GM18502 (cell line): ENCODE data around the gene PDE11A.

Experiments
- ATAC-seq: cut with Tn5 transposase; IDR thresholded peaks from one replicate; pipeline ENCODE4 v1.9.1; 2021; ENCODE audit warnings: mild to moderate bottlenecking; ENCODE audit not compliant: unreplicated experiment, poor library complexity

Gene PDE11A

DNA sequence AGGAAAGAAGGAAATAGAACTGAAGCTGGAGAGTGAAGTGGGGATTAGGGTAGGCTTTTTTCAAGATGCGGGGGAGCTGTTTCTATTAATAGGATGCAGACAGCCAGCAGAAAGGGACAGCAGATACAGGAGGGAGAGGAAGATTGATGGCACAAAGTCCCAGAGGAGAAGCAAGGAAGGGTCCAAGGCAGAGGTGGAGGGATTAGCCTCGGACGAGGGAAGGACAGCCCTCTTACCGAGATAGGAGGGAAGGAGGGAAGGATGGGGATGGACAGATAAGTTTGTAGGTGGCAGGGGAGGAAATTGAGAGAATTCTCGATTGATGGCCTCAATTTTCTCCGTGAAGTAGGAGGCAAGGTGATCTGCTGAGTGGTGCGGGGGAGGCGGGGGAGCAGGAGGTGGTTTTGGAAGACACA lies 362.6 kb downstream of the PDE11A start:
- ATAC-seq, result no peak

GRCh38 chr2:177708660-177709444 lies 363.7 kb downstream of the PDE11A start:
- no peak for ATAC-seq

DNA sequence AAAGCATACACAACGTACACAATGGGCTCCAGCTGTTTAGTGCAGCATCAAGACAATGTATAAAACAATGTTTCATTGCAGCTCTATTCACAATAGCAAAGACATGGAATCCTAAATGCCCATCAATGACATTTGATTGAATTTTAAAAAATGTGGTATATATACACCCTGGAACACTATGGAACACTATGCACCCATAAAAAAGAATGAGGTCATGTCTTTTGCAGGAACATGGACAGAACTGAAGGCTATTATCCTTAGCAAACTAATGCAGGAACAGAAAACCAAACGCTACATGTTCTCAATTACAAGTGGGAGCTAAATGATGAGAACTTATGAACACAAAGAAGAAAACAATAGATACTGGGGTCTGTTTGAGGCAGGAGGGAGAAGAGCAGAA lies 364.5 kb downstream of the PDE11A start:
- ATAC-seq, result no peak

- ATAC-seq, result no peak
Measured at GRCh38 chr2:177705511-177706173, 366.9 kb downstream of the PDE11A start.

GRCh38 chr2:177703159-177703558 lies 369.4 kb downstream of the PDE11A start:
- no peak for ATAC-seq

- no peak for ATAC-seq
Measured at GRCh38 chr2:177698281-177698680, 374.3 kb downstream of the PDE11A start.

DNA sequence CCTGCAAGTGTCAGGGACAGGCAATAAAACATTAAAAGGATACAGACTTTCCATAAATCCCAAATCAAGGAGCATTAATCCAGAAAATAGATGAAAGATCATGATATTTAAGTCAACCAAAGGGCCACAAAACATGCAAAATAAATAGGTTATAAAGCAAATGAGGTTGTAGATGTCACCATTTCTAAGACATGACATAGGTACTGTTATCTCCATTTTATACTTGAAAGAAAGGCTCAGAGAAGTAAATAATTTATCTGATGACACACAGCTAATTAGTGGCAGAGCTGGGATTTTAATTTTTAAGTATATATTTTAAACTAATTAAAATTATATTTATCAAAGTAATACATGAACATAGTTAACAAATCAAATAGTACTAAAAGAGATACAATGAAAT lies 378.2 kb downstream of the PDE11A start:
- no peak for ATAC-seq

GRCh38 chr2:177693658-177694339 lies 378.8 kb downstream of the PDE11A start:
- no peak for ATAC-seq

DNA sequence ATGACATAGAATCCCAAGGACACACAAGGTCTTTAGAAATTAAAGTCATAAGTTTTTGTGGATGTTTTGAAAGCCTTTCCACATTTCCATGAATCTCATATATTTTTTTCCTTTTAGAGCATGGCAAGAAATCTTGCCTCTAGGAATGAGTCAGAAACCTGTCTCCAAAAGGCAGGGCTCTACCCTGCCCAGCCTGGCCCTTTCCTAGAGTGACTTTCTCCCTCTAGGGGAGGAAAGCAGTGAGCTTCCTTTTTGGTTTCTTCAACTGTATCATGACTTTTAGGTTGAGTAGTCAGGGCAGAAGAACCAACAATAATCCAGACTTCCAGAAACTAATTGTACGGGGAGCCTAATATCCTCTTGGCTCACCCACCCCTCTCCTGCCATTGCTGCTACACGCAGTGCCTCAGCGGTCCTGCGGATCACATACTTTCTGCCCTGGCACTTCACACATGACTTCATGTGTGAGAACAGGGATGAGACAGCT lies 379.8 kb downstream of the PDE11A start:
- ATAC-seq, result no peak

DNA sequence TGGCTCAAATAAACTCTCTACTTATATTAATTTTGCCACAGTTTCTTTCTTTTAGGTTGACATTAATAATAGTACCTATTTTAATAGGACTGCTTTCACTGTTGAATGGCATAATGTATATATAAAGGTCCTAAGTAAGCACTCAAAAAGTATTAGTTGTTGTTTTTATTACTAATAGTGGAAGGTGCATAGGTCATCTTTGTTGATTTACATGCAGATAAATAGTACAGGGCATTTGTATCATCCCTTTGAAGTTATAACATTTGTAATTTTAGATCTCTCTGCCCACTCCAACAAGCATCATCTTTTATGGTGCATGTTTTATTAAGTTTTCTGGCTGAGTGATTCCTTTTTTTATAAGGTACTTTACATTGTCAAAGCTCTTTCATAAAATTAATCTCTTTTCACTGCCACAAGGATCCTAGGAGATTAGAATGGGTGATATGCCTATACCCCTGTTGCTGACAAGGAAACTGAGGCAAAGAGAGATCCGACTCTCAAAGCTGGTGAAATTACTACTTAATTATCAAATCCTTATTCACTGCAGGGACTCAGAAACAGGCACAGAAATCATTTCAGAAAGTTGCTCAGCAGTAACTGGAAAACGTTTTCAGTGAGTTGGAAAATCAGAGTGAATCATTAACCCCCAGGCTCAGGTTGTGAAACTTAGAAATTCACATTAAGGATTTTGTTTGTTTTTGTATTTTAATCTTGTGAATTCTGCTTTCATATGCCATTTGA lies 380.4 kb downstream of the PDE11A start:
- no peak for ATAC-seq

DNA sequence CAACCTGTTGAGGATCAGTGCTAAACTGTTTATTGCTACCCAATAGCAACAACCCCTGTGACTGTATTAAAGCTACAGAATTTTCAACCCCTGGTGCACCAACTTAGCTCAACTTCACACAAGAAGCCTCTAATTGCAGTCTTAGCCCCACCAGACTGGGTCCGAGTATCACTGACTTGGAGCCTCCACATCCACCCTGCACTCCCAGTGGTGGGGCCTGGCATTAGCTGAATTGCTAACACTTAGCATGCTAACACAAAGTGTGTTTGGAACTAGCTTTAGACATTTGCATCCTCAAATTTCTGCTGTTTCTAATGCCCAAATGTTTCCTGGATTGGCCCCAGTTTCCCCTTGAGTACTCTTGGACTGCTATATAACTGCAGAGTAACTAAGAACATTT lies 381.4 kb downstream of the PDE11A start:
- no peak for ATAC-seq

GRCh38 chr2:177689623-177690022 lies 383.0 kb downstream of the PDE11A start:
- no peak for ATAC-seq

DNA sequence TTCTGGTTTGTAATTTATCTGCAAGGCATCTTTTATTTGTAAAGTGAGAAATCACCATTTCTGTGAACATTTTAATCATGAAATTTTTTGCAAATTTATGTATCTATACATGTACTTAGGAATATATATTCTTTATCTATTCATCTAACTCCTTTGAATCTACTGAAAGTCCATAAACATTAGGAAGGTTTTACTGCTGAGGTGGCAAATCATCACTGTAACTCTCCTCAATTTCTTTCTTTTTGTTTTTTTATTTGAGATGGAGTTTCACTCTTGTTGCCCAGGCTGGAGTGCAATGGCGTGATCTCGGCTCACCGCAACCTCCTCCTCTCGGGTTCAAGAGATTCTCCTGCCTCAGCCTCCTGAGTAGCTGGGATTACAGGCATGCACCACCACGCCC lies 383.7 kb downstream of the PDE11A start:
- ATAC-seq, result no peak

DNA sequence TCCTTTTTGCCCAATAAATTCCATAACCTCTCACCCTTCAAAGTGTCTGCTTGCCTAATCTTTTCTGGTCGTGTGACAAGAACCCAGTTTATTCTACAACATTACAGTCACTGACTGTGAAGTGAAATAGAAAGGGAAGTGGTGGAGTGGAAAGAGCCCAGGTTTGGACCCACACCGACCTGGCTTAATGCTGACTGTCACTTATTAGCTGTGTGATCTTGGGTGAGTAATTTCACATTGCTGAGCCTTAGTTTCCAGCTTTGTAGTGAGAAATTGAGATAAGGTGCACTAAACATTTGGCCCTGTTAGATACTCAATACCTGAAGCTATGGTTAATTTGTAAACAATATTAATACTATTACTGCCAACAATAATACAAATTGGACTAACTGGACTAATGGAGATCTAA lies 388.9 kb downstream of the PDE11A start:
- ATAC-seq, result no peak

DNA sequence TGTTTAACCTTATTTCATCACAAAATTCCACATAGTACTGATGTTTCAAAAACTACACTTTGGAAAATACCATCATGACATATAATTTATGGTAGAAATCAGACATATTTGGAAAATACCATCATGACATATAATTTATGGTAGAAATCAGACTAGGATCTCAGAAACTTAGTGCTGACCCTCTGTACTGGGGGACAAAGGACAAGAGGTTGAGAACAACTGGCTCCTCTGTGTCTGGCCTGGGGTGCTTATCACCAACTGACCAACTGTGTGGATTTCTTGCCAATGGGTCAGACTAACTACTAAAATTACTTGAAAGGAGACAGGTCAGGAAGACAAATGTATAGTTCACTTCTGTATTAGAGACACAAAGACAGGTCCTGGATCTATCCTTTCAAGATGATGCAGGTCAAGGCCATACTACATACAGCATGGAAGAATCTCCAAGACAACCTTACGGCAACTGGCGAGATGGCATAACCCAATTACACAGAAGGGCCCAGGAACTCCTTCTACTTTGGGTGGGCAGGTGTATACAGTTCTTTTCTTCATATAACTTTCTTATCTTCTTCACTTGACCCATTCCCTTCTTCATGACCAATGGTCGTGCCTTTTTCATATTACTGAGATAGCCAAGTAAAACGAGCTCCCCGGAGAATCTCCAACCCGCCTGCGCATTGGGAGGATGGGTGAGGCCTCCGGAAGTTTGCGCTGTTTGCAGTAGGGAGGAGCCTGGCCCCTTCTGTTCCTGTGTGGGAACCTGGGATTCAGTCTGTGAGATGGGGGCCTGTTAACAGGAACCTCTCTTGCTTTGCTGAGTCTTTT lies 389.5 kb downstream of the PDE11A start:
- no peak for ATAC-seq

DNA sequence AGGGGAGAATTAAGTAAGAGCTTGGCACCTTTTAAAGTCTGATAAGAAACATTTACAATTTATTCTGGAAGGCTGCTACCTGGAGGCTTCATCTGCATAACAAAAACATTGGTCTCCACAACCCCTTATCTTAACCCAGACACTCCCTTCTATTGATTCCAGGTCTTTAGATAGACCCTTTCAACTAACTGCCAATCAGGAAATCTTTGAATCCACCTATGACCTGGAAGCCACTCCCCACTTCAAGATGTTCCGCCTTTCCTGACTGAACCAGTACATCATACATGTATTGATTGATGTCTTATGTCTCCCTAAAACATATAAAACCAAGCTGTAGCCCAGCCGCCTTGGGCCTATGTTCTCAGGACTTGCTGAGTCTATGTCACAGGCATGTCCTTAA lies 390.6 kb downstream of the PDE11A start:
- ATAC-seq, result no peak

DNA sequence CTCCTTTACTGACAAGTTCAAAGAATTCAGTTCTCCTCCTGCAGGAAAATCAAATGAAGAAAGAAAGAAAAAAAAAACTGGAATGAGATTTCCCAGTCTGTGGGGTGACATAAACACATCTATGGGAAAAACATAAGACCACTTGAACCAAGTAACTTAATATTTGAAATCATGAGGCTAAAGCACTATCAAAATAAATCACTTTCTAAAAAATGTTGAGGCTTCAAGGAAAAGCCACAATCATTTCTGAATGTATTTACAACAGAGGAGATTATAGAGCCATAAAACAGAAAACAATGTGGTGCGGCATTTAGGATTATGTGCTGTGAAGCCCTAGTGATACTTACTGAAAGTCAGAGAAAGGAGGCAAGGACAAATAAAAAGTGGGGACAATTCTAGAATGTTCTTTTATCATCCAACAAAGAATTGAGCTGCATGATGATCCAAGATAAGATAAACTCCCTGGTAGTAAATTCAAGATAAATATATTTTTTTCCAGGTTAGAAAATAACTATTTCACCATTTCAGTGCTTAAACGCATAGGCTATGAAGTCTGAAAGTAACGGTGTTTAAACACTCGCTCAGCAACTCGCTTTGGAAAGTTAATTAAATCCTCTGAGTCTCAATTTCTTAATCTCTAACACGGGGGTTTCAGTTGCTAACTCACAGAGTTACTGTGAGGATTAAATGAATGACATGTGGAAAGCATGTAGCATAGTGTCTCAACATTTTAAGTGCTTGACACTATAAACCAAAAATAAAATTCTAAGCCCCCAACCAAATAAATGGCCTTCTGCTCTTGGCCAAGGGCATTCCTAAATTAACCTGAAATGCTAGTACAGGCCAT lies 391.5 kb downstream of the PDE11A start:
- no peak for ATAC-seq

DNA sequence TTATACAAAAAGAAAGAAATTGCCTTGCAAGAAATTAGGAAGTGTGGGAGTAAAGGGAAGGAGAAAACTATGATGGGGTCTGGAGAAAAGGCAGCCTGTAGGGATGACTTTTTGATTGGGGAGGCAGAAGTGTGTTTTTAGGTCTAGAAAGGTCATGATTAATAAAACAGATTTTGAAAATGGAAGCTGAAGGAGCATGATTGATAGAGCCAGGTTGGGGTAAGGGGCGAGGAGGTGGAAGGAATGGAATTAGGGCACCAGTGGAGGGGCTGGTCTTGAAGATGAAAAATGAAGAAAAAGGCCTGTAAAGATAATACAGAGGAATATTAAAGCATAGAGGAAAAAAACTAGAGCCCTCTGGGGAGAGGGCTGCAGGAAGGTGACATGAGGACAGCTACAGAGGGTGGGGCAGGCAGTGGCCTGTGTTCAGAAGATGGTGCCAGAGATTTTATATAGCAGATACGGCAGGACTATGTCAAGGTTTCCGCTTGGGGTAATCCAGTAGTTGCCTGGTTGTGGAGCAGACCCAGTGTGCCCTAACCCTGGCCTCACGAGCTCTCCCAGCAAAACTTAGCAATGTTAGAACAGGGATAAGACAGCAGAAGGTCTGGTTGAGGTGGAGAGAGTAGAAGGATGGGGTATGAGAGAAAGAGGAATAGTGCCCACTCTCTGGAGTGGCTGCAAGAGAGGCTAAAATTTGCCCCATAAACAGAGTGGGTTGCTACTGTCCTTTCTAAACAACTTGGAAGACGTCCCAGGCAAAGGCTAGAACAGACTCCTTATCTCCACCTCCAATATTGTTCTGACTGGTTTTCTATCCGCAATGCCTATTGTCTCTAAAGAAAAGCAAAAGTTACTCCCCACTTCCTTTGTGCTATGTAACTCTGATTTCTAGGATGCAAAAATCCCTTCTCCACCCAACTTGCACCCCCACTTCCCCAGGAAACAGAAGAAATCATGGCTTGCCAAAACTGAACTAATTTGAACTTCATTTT lies 392.7 kb downstream of the PDE11A start:
- ATAC-seq, result no peak
